Common myeloid progenitor, CD34-positive (primary cell): ENCODE results near the gene IL18RAP.
A peak's percentile ranks its signal among the peaks of the same experiment; 100 is the strongest.

Source experiments
- CTCF ChIA-PET: fragments of 350-600 bp; sonication (Branson Sonifier 250); formaldehyde crosslinking; loops from one replicate; lab custom pipeline; 2021; ENCODE audit warnings: antibody characterized with exemption; lab: Charles Lee
- POLR2A ChIA-PET: fragments of 350-600 bp; sonication (Branson Sonifier 250); formaldehyde crosslinking; loops from one replicate; lab custom pipeline; 2021; ENCODE audit warnings: antibody characterized with exemption; lab: Charles Lee
- DNase-seq, 3 donors: peaks; one replicate each; pipeline versions ENCODE4 v3.0.0 to v3.0.0-alpha.2; 2013
- H3K27ac ChIP-seq, 2 experiments: 1 replicate in 1 of 2; 2 replicates in 1 of 2; pipeline ENCODE4 v1.7.0; 2013; ENCODE audit warnings: inconsistent platforms in 2 of 2, low read length in 2 of 2, mild to moderate bottlenecking in 2 of 2, low read depth in 1 of 2, moderate library complexity in 1 of 2; ENCODE audit not compliant: severe bottlenecking in 2 of 2, insufficient read depth in 1 of 2, poor library complexity in 1 of 2
- H3K27me3 ChIP-seq, 5 experiments: replicated peaks in 2 of 5; 1 replicate in 3 of 5; 2 replicates in 2 of 5; pipeline versions ENCODE4 v1.6.1 to v1.7.0; 2013; ENCODE audit warnings: low read length in 4 of 5, mild to moderate bottlenecking in 2 of 5, moderate library complexity in 2 of 5, inconsistent platforms in 1 of 5; ENCODE audit not compliant: insufficient read depth in 5 of 5, control insufficient read depth in 4 of 5
- H3K36me3 ChIP-seq, 4 experiments: 1 replicate in 2 of 4; 2 replicates in 2 of 4; pipeline versions ENCODE4 v1.6.1 to v1.7.0; 2013; ENCODE audit warnings: low read length in 3 of 4, control low read depth in 1 of 4, mild to moderate bottlenecking in 1 of 4; ENCODE audit not compliant: control insufficient read depth in 4 of 4, insufficient read depth in 4 of 4
- H3K4me1 ChIP-seq, 4 experiments: 1 replicate in 3 of 4; 2 replicates in 1 of 4; pipeline versions ENCODE4 v1.6.1 to v1.7.1; 2013; ENCODE audit warnings: low read length in 3 of 4, mild to moderate bottlenecking in 3 of 4, control low read depth in 1 of 4, inconsistent platforms in 1 of 4, moderate library complexity in 1 of 4; ENCODE audit not compliant: control insufficient read depth in 4 of 4, insufficient read depth in 4 of 4; ENCODE audit errors: control extremely low read depth in 1 of 4
- H3K4me3 ChIP-seq, 7 experiments: 1 replicate in 4 of 7; 2 replicates in 3 of 7; pipeline versions ENCODE4 v1.5.1 to v1.7.0; 2013; ENCODE audit warnings: mild to moderate bottlenecking in 7 of 7, low read length in 6 of 7, moderate library complexity in 6 of 7, inconsistent platforms in 2 of 7, low read depth in 2 of 7, control low read depth in 1 of 7; ENCODE audit not compliant: insufficient read depth in 4 of 7, control insufficient read depth in 1 of 7; ENCODE audit errors: extremely low read depth in 1 of 7
- H3K9me3 ChIP-seq, 5 experiments: 1 replicate in 4 of 5; 2 replicates in 1 of 5; pipeline versions ENCODE4 v1.6.1 to v1.7.1; 2013; ENCODE audit warnings: low read length in 4 of 5, mild to moderate bottlenecking in 2 of 5, inconsistent platforms in 1 of 5, low read depth in 1 of 5, moderate library complexity in 1 of 5; ENCODE audit not compliant: control insufficient read depth in 4 of 5, insufficient read depth in 2 of 5; ENCODE audit errors: control extremely low read depth in 1 of 5
- WGBS: methylation state at CpG from one replicate; pipeline ENCODE4 v1.1.5; 2013; ENCODE audit not compliant: insufficient coverage; 5-methylcytosine and 5-hydroxymethylcytosine counted together

Gene IL18RAP

DNA sequence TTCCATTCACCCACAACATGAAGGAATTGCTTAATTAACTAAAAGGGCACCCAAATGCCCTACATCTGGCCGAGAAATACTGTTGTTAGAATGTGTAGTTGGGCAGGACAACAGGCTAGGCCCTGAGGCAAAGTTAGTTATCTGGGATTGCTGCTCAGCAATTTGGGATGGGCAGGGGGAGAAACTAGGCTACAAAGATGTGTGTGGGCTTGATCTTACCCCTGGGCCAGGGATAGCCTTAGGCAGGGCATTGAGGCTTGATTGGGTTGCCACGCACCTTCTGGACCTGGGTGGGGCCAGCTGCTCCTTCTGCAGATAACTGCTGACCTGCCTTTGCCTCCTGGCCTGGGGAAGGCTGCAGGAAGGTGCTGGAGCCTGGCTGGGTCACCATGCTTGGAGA lies 9.4 kb downstream of the IL18RAP start:
- Histone ChIP-seq H3K36me3 (no peaks in the 10 kb centered on the region), H3K4me3 (no peak overlapping the region), H3K27me3 (no peaks in the 10 kb centered on the region), H3K27ac (no peak overlapping the region), H3K4me1 (peaks cover 7 to 28% (median 16%) of the 10 kb centered on the region in 4 experiments), H3K9me3 (no peaks in the 10 kb centered on the region)
- WGBS = 100% methylated on average over 1 of the region's 2 CpGs
- CTCF ChIA-PET = interaction anchor here (1.1 to 4.0 kb wide), 2 partner anchors 9 to 11 kb away, joined by 4 to 21 read pairs; partner anchors contain the start of gene IL18RAP
- no peak for DNase-seq
- POLR2A ChIA-PET = no interaction called here

DNA sequence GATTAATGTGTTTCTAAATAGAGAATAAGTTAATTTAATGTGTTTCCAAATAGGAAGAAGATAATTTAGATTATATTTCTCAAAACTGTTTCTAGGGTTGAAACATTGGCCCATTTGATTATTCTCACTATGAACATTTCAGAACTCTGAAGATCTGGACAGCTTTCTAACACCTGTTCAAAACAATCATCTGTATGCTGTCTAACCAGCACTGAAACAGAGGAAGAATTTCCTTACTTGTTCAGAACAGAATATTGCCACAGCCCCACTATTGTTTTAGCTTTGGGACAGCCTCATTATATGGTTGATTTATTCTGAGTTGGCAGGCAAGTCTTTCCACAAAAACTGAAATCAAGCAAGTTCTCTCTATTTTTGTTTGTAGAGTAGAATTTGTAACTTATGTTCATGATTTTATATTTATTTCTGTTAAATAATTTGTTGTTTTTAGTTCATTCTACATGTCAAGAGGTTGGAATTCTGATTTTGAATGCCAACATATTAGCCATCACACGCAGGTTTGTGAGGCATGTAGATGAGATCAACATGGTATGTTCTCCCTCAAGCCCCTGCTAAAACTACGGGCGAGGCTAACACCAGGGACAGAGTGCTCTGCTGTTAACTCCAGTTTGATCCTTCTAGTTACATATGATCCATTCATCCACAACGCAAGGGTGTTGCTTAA lies 11.2 kb downstream of the IL18RAP start:
- Histone ChIP-seq H3K9me3 (no peaks in the 10 kb centered on the region), H3K4me1 (peaks cover 7 to 28% (median 18%) of the 10 kb centered on the region in 4 experiments), H3K27me3 (no peaks in the 10 kb centered on the region), H3K4me3 (no peak overlapping the region), H3K27ac (no peak overlapping the region), H3K36me3 (no peaks in the 10 kb centered on the region)
- ChIA-PET POLR2A (no interaction called here), CTCF (interaction anchor here (1.3 to 4.0 kb wide), 2 partner anchors 9 to 34 kb away, joined by 3 to 21 read pairs; no protein-coding TSS in a partner anchor)
- WGBS = 100% methylated on average over 4 of the region's 4 CpGs
- DNase-seq = no peak

DNA sequence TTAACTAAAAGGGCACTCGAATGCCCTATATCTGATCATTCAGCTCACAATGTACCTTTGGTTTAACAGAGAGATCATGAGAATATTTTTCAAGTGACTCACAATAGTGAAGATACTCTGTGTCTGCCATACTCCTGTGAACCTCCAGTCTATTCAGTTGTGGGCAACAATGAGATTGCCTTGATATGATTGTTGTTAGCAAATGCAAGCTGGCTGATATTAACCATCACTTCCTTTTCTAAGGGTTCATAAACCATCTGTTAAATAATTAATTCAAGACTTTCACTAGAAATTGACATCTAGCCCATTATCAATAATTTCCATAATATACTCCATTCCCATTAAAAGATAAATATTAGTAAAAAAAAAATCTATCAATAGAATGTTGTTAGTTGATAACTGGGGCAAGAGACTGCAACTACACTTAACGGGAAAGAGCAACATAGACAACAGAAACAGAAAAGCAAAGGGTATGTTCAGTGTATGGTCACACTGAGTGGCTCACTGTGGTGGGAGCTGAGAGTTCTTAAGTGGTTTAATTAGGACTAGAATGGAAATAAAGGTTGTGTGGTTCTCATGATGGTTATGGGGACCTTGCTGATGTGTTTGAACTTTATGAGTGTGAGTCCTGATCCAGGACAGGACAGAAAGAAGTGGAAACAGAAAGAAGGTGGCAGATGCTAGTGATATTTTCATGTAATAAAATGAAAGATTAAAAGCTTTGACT lies 11.9 kb downstream of the IL18RAP start:
- CTCF ChIA-PET = interaction anchor here (0.8 to 4.0 kb wide), 2 partner anchors 9 to 10 kb away, joined by 3 to 21 read pairs; no protein-coding TSS in a partner anchor
- H3K9me3 ChIP-seq = no peaks in the 10 kb centered on the region
- H3K27me3 ChIP-seq = no peaks in the 10 kb centered on the region
- peaks cover 7 to 28% (median 19%) of the 10 kb centered on the region in 4 experiments for H3K4me1 ChIP-seq
- no peak overlapping the region for H3K4me3 ChIP-seq
- POLR2A ChIA-PET = no interaction called here
- DNase-seq = peak in 1 of 3 donors; percentile 29
- WGBS = 95% methylated on average over 2 of the region's 2 CpGs
- H3K36me3 ChIP-seq = no peaks in the 10 kb centered on the region
- H3K27ac ChIP-seq = no peak overlapping the region

DNA sequence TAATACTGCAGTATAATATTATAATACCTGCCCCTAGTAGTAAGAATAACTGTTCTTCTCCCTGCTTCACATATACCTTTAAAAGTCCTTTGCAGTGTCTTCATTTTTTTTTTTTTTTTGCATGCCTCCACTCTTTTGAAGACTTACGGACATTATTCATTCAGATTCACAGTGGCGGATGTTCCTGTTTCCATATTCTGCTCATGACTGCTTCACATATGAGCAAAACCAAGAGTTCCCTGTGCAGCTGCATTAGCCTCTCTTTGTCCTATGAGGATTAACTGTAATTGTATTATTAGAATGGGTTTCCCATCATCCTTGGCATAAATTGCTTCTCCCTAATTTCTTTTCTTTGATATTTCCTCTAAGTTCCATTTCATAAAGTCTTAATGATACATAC lies 12.8 kb downstream of the IL18RAP start:
- DNase-seq = no peak
- ChIA-PET POLR2A (no interaction called here), CTCF (interaction anchor here (0.8 to 4.3 kb wide), 5 partner anchors 8 to 195 kb away, joined by 3 to 21 read pairs (median 4); no protein-coding TSS in a partner anchor)
- no peak overlapping the region for H3K4me3 ChIP-seq
- peaks cover 7 to 28% (median 19%) of the 10 kb centered on the region in 4 experiments for H3K4me1 ChIP-seq
- H3K36me3 ChIP-seq = no peaks in the 10 kb centered on the region
- WGBS = no CpG with 5 or more reads among the region's 2 CpGs
- no peaks in the 10 kb centered on the region for H3K27me3 ChIP-seq
- no peaks in the 10 kb centered on the region for H3K9me3 ChIP-seq
- no peak overlapping the region for H3K27ac ChIP-seq

DNA sequence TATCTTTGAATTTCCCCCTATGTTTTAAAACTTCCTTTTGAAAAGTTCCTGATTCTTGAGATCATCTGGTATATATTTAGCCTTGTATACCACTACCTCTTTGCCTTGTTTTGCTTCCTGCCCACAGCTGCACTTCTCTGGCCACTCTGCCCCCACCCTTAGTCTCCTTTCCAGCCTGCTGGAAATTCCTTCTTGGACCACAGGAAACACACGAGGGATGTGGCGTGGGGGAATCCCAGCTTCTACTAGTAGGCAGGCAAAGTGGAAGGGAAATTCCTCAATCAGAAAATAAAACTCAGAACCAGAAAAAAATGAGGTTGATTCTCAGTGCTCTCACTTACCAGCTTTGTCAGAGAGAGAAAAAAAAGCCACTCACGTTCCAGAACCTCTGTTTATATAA lies 13.4 kb downstream of the IL18RAP start:
- CTCF ChIA-PET = interaction anchor here (1.3 to 4.3 kb wide), 4 partner anchors 12 to 196 kb away, joined by 3 to 16 read pairs (median 4); no protein-coding TSS in a partner anchor

DNA sequence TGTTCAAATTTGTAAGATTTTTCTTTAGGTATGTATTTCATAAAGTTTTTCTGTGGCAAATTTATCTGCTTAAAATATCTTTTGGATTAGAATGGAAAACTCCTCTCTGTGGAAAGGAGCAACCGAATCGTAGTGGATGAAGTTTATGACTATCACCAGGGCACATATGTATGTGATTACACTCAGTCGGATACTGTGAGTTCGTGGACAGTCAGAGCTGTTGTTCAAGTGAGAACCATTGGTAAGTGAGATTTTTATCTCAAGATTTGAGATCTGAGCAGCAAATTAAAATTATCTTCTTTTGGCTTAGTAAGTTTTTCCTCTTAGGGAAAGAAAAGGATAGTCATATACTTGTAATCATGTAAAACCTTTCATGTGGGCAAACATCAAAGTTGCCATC lies 14.2 kb downstream of the IL18RAP start:
- ChIA-PET POLR2A (no interaction called here), CTCF (interaction anchor here (1.1 to 4.3 kb wide), 4 partner anchors 11 to 431 kb away, joined by 3 to 16 read pairs (median 4); no protein-coding TSS in a partner anchor)
- no peaks in the 10 kb centered on the region for H3K36me3 ChIP-seq
- H3K9me3 ChIP-seq = no peaks in the 10 kb centered on the region
- no peaks in the 10 kb centered on the region for H3K27me3 ChIP-seq
- DNase-seq = no peak
- 100% methylated on average over 4 of the region's 4 CpGs for WGBS
- H3K4me1 ChIP-seq = peaks cover 7 to 28% (median 19%) of the 10 kb centered on the region in 4 experiments
- H3K4me3 ChIP-seq = no peak overlapping the region
- no peak overlapping the region for H3K27ac ChIP-seq

More for the DNA sequence above, 13.4 kb downstream of the IL18RAP start:
- no peaks in the 10 kb centered on the region for H3K27me3 ChIP-seq
- H3K4me3 ChIP-seq = no peak overlapping the region
- POLR2A ChIA-PET = no interaction called here
- no peaks in the 10 kb centered on the region for H3K36me3 ChIP-seq
- DNase-seq = peak in 1 of 3 donors; percentile 12
- H3K9me3 ChIP-seq = no peaks in the 10 kb centered on the region
- no CpG with 5 or more reads among the region's 3 CpGs for WGBS
- peaks cover 7 to 28% (median 19%) of the 10 kb centered on the region in 4 experiments for H3K4me1 ChIP-seq
- no peak overlapping the region for H3K27ac ChIP-seq
